CD4-positive, alpha-beta T cell treated with Interleukin-17A for 1 hour (primary cell): ENCODE measurements around the gene NDFIP2.
"Not testable (repeated sequence)": the region's sequence is repeated elsewhere in the genome, so short reads cannot be mapped to it uniquely, and the experiment has no call there.

ENCODE experiments used
- DNase-seq: peaks from one replicate; pipeline ENCODE4 v3.0.0-alpha.2; 2020

Gene NDFIP2

DNA sequence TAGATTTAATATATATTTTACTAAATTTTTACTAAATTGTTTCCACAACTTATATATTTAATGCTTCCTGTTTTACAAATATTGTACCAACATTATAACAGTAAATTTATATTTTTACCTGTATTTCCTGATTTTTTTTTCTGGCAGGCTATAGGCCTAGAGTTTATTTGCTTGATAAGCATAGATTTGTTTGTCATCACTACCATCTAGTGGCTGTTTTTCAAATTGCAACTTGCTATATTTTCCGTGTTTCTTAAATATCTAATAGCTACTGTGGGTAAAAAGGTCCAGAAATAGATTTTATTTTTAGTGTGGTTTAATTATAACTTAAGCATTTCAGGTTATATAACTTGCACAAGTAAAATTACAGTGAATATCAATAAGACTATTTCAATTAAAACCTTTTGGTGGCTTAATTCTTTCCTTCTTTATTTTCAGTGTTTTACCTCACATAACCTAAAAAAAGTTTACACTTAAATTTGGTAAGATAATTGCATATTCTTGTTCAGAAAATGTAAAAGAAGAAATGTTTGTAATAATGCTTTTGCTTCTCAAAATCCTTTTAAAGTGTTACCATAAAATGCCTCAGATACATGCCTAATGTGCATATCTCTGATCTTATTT, 60.6 kb downstream of the NDFIP2 start:
- DNase-seq, result peak; percentile 81

DNA sequence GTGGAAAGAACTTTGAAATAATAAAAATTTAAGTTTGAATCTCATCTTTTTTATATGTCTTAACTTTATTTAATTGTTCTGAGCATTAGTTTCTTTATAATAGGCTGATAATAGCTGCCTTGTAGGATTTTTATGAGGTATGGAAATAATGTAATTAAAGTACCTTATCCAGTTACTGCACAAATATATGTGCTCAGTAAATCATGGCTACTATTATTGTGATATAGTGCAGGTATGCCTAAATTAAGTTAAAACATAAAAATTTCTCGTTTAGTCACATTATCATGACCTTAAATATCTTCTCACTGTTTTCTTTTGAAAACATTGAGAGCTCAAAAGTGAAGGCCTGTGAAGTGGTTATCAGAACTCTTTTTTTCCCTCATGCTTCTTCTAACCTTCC, 62.9 kb downstream of the NDFIP2 start:
- DNase-seq, result no peak

DNA sequence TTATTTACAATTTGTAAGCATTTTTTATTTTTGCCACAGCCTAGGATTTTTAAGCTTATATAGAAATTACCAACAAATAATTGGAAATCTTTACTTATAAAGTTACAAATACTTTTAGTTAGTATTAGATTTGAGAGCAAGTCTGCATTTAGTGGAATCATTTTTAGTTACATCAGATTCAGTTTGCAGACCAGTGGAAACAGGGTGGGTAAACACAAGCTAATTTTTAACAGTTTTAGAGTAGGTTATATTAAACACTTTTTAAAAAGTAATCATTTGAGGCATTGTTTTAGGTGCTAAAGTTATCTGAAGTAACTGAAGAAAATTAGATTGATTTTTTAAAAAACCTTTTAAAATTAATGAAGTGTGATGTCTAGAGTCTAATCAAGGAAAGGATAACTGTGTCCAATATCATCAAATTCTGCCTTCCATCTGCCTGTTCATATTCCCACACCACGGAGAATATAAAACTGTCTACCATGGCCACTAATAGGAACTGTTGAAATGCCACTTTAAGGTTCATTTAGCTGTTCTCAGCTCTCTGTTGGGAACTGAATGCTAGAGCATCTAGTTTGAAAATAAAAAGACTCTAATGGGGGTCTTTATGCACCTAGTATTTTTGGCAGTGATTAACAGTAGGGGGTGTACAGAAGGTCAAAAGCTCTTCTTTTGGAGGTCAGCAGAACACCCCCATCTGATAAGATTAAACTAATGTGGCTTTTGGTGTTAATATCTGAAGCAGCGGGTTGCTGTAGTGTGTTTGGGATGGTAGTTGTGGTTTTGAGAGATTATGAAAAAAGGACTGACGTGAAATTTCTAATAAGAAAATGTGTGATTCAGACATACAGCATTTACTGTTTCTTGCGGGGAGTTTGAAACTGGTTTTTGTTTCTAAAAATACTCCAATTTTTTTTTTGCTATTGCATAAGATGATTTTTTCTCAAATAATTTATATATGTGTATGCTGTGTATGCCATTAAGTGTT, 66.5 kb downstream of the NDFIP2 start:
- DNase-seq, result no peak

DNA sequence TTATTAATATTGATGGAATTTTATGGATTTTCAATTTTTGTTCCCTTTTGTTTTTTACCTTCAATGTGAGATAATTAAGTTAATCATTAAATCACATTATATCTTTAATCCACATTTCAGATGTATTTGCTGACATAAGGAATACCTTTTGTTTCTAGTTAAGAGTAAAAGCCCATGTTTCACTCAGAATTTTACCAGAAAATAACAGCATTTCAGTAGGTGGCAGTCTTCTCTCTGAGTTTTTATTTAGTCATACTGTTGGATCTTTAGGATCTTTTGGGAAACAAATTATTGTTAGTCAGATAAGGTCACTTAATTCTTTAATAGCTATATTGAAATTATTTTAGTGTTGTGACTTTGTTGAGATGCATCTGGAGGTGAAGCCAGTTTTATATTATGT, 67.9 kb downstream of the NDFIP2 start:
- no peak for DNase-seq

DNA sequence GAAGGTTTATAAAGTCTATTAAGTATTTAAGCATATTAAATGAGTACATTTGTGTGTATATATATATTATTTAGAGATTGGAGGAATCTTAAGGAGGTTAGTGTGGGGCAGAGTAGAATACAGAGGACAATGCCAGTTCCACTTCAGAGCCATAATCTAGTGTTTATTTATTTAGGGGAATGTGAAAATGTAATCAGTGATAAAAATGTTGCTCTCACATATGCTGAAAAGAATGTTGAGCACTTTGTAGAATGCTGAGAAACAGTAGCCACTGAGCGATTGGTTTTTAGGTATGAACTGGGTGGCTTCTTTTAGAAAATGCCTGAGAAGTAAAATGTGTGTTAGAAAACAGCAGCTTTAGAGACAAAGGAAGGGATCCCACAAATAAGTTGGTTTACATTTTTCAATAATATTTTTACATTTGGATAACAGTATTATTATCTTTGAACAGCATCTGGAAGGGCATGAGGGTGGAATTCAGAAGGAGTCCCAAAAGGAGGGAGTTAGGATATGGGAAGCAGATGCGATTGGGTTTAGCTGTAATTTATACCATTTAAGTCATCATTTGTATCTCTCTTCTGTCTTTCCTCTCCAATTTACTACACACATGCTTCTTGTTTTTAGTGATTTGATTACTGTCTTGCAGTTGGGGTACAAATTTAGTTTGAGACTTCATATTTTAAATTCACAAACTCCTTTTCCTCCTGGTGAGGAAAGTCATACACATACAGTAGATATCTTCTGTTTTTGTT, 68.6 kb downstream of the NDFIP2 start:
- no peak for DNase-seq

DNA sequence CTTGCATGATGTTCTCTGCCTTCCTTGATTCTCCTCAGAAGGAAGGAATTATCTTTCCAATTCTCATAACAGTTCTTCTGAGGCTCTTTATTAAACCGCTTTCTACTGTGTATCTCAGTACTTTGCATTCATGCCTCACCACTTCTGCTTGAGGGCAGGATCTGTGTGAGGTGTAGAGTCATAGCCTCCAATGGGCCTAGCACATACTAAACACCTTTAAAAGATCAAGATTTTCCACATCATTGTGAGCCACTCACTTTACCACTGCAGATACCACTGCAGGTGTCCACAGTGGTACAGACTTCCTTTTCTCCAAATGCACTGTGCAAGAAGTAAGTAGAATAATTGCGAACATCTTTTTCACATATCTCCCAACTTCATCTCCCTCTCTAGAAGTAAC, 76.7 kb downstream of the NDFIP2 start:
- no peak for DNase-seq

DNA sequence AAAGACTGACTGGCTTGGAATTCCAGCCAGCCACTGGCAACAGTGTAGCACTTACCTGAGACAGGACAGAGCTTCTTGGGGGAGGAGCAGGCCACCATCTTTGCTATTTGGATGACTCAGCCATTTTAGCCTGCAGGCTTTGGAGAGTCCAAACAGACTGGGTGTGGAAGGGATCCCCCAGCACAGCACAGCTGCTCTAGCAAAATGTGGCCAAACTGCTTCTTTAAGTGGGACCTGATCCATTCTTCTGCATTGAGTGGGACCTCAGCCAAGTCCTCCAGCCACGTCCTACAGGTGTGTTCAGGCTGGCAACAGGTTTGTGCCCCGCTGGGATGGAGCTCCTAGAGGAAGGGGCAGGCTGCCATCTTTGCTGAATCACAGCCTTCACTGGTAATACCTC, 80.0 kb downstream of the NDFIP2 start:
- no peak for DNase-seq

DNA sequence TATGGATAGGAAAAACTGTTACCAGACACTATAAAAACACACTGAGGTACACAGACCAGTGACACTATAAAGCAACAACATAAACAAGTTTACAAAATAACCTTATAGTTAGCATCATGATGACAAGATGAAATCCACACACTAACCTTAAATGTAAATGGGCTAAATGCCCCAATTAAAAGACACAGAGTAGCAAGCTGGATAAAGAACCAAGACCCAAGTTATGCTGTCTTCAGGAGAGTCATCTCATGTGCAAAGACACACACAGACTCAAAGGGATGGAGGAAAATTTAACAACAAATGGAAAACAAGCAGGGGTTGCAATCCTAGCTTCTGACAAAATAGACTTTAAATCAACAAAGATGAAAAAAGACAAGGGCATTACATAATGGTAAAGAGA, 81.6 kb downstream of the NDFIP2 start:
- no peak for DNase-seq

DNA sequence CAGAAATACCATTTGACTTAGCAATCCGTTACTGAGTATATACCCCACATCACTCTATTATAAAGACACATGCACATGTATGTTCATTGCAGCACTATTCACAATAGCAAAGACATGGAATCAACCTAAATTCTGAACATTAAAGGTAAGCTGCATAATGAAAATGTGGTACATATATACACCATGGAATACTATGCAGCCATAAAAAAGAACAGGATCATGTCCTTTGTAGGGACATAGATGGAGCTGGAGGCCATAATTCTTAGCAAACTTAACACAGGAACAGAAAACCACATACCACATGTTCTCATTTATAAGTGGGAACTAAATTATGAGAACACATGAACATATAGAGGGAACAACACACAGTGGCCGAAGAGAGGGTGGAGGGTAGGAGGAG, 85.2 kb downstream of the NDFIP2 start:
- no peak for DNase-seq

DNA sequence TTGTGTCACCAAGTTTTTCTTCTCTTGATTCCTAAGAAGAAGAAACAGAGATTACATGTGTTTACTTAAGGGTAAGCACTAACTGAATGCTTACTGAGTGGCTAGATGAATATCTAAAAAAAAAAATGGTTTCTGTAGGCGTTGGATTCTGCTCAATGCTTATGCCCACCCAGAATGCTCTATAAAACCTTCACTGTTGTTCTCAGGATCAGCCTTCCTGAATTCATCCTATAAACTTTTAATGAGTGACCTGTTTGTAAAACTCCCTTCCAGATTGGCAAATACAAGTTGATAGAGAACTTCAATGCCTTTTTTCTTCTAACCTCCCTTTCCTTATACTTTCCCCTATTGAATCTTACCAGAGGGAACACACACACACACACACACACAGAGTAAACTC, 90.2 kb downstream of the NDFIP2 start:
- DNase-seq, result no peak

DNA sequence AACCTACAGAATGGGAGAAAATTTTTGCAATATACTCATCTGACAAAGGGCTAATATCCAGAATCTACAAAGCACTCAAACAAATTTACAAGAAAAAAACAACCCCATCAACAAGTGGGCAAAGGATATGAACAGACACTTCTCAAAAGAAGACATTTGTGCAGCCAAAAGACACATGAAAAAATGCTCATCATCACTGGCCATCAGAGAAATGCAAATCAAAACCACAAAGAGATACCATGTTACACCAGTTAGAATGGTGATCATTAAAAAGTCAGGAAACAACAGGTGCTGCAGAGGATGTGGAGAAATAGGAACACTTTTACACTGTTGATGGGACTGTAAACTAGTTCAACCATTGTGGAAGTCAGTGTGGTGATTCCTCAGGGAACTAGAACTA, 92.9 kb downstream of the NDFIP2 start:
- not testable (repeated sequence) for DNase-seq

DNA sequence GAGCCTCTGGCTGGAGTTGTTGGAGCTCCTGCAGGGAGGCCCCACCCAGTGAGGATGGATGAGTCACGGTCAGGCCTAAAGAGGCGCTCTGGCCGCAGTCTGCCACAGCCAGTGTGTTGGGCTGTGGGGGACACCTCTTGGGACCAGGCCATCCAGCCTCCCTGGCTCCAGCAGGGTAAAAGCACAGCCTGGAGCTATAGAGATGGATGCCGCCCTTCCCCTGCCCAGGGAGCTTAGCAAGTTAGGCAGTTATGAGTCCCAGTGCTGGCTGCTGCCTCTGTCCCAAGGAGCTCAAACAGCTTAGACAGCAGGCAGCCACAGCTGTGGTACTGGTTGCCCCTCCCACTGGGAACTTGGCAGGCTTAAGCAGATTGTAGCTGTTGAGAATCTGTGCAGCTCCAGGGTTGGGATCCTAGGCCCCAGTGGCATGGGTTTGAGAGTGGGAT, 100.9 kb downstream of the NDFIP2 start:
- DNase-seq, result no peak

DNA sequence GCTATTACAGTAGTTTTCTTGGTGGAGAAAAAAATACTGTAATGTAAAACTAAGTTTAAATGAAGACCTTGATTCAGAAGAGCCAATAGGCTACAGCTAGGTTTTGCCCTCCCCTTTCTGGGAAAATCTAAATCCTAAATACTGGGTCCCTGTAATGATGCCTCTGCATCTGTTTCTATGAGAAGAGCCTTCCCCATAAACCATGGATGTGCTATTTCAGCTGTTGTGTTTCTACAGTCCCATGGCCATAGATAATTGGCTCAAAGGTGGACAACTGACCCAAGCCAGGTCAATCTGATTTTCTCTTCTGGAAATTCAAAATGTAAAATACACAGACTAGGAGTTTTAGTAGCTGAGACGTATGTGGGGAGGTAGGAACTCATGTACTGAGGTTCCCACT, 101.9 kb downstream of the NDFIP2 start:
- DNase-seq, result no peak

DNA sequence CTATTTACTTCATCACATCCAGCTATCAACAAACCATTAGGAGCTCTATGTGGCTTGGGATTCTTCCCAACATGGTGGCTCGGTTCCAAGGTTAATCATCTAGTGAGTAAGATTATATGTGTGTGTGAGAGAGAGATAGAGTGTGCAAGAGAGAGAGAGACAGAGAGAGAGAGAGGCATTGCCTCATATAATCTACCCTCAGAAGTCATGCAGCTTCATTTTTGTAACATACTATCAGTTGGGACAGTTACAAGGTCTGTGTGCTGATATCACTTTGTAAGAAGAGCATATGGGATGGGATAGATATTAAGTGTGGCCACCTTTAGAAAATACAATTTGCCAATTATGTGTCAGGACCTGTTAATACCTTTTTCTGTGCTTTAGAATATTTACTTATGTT, 104.1 kb downstream of the NDFIP2 start:
- no peak for DNase-seq

DNA sequence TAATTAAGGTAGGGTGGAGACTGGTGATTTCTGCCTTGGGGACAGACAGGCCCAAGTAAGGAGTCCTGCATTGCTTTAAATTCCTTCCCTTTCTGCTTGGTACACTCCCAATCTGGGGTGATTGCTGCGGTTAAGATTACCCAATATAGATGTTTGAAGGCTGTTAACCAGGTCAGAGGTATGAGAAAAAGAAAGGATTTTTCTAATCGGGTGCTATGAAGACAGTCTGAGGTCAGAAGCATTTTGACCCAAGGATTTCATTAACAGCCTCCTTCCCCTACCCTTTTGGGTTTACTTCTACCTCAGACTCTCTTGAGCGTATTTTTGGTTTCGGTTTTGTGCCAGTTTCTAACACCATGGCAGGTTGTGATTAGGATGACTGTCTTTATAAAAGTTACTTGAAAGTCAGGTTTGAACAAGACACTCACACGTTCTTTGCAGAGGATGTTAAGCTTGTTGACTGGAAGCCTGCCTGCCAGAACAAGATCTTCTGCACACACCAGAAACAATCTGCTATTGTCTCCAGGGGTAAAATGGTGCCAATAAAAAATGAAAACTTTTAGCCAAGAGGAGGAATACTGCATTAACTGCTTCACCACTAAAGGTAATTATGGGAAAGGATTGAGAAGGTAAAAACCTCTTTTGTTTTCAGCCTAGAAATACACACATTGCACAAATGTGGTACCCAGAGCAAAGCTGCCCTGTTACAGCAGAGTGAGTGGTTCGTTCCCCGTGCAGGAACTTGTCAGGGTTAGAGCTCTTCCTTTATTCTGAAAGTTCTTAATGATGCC, 108.8 kb downstream of the NDFIP2 start:
- no peak for DNase-seq

DNA sequence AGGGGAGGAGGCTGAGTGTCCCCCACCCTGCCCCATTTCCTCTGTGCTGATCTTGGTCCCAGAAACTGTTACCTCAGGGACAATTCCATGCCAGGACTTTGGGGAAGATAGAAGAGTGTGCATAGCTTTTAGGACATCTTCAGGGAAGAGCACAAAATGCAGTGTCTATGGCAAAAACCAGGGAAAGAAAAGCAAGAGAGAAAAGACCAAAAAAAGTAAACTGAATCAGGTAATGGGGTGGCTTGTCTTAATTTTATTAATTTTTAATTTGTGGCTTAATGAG, 109.4 kb downstream of the NDFIP2 start:
- DNase-seq, result no peak

DNA sequence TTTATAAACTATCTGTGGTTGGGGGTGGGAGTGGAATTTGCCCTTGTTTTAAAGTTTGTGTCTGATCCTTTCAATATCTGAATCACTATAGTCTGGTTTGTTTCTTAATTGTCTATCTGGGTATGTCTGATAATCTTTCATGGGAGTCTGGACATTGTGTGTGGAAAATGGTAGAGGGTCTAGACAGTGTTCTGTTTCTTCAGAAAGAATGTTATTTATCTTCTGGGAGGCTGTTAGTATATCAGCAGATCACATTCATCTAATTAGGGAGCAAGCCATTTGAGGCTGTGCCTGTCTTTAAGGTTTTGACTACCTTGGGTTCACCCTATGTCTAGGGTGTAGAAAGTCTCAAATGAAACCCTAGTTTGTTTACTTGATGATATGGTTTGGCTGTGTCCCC, 110.5 kb downstream of the NDFIP2 start:
- no peak for DNase-seq

DNA sequence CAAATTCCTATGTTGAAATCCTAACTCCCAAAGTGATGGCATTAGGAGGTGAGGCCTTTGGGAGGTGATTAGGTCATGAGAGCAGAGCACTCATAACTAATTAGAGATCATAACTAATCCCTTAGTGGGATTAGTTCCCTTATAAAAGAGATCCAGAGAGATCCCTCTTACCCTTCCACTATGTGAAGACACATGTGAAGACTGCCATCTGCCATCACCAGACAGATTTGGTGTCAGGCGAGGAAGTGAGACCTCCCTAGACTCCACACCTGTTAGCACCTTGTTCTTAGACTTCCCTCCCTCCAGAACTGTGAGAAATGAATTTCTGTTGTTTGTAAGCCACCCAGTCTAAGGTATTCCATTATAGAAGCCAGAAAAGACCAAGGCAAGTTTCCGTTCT, 112.2 kb downstream of the NDFIP2 start:
- DNase-seq, result no peak

DNA sequence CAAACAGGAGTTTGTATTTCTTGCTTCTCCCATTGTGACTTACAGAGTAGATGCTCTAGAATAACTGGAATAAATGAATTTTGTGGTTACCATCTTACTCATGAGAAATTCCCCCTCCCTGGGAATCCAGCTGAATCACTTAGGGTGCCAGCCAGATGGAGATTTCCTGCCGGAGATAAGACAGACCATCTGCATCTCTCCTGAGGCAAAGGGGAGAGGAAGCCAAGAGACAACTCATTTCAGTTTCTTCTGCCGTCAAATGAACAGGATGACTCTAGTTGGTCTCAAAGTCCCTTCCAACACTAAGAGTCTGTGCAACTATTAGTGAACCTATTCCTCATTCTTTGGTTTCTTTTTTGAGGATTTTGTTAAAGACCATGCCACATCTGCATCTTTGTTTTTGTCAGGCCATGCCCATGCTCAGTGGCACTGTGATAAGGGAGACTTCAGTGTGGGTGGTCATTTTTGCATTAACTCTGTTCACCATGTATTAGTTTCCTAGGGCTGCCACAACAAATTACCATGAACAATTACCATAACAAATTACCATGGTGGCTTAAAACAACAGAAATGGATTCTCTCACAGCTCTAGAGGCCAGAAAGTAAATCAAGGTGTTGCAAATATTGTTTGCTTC, 112.8 kb downstream of the NDFIP2 start:
- DNase-seq, result no peak

DNA sequence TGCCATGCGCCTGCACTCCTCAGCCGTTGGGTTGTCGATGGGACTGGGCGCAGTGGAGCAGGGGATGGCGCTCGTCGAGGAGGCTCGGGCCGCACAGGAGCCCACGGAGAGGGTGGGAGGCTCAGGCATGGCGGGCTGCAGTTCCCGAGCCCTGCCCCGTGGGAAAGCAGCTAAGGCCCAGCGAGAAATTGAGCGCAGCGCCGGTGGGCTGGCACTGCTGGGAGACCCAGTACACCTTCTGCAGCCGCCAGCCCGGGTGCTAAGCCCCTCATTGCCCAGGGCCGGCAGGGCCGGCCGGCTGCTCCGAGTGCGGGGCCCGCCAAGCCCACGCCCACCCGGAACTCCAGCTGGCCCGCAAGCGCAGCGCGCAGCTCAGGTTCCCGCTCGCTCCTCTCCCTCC, 119.2 kb downstream of the NDFIP2 start:
- DNase-seq, result not testable (repeated sequence)

DNA sequence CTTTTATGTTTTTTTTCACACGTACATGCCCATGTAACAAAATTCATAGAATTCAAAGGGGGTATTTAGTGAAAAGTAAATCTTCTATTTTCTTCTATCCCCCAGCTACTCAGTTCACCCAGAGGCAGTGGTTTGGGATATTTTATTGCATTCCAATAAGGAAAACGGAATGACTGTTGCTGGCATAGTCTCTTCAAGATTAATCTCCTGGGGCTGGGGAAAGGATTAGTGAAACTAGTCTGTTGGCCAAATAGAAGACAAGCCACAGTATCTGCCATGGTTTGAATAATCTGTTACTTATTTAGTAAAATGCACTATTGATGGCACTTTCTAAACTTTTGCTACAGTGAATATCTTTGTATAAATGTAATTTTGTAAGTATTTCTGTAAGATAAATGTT, 122.0 kb downstream of the NDFIP2 start:
- no peak for DNase-seq

DNA sequence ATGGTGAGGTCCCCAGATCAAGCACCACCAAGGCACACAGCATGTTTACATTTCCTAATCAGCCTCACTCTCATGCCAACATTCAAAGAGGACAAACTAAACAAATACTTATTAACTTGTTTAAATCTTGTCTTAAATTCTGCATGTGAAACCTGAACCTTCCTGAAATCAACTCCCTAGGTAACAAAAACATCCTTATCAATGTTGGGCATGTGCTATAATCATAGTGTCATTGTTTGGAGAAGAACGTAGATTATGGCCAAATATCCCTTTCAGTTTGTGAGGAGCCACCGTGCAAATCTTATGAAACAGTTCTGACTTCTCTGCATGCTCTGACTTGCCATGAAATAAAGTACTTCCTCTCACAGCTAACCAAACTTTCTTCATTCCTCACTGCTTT, 123.8 kb downstream of the NDFIP2 start:
- no peak for DNase-seq
